A673 (cell line): ENCODE data around the gene MAFF.

Experiments used
- EZH2 ChIP-seq: fragments of 200-600 bp; sonication (generic); IDR thresholded peaks from 2 replicates; pipeline ENCODE4 v1.6.1; 2017; ENCODE audit warnings: borderline replicate concordance, low read depth, mild to moderate bottlenecking, mixed read lengths, antibody characterized with exemption, low read length; ENCODE audit not compliant: poor library complexity, severe bottlenecking
- TF ChIP-seq, protein P1 (sequence below): fragments of 300-800, 200-600 bp; sonication (generic); conservative IDR thresholded peaks from 2 replicates; pipeline ENCODE4 v1.5.1; 2017; ENCODE audit warnings: low read depth, mild to moderate bottlenecking, antibody characterized with exemption, low read length, moderate library complexity, mixed read lengths

DNA sequence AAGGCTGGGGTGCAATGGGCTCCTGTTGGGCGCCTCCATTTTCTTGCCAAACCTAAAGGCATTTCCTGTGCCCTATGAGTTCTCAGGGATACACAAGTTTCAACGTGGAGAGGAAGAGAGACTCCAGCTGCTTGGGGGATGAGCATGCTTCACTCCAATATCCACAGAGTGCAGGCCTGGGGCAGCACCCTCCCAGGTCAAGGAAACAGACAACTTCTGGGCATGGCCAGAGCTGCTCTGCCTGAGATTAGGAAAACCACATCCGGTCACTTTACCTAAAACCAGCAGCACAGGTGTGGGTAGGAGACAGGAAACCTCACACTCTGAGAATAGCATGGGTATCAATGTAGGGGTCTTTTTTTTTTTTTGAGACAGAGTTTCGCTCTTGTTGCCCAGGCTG, 42.3 kb downstream of the MAFF start:
- TF ChIP-seq, protein P1, sequence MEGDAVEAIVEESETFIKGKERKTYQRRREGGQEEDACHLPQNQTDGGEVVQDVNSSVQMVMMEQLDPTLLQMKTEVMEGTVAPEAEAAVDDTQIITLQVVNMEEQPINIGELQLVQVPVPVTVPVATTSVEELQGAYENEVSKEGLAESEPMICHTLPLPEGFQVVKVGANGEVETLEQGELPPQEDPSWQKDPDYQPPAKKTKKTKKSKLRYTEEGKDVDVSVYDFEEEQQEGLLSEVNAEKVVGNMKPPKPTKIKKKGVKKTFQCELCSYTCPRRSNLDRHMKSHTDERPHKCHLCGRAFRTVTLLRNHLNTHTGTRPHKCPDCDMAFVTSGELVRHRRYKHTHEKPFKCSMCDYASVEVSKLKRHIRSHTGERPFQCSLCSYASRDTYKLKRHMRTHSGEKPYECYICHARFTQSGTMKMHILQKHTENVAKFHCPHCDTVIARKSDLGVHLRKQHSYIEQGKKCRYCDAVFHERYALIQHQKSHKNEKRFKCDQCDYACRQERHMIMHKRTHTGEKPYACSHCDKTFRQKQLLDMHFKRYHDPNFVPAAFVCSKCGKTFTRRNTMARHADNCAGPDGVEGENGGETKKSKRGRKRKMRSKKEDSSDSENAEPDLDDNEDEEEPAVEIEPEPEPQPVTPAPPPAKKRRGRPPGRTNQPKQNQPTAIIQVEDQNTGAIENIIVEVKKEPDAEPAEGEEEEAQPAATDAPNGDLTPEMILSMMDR: no peak
- TF ChIP-seq EZH2: no peak
